ENCODE measurements around the gene OTOGL. TPM values are rescaled to one million over a fixed set of nuclear protein-coding genes. Genes with fewer than 3 reads are reported as not detected.

The OTOGL gene
- total and polyA plus RNA-seq, 4 donors, result 0.09 to 0.71 (median 0.21) TPM

DNA sequence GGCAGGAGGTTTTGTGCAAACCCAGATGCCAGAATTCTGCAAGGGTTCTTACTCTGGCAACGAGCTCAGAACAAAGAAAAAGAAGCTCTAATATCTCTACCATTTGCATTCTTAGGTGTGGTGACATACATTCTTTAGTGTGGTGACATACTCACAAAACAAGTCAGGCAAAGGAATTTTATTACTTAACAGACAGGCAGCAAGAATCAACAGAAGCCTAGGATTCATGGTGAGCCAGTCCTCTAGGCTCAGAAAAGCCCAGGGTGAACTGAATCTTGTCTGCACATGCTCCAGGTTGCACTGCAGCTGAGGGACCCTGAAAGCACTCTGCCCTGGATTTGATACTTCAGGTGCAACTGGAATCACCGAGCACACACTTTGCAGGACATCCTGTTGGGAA, 222.3 kb downstream of the OTOGL start:
- WGBS, 2 donors, result 35 to 57% methylated on average over 2 of the region's 2 CpGs
- ATAC-seq (ENCODE audit: insufficient read depth, low FRiP score) (no peak), DNase-seq (peak in 1 of 3 donors; percentile 6)
- no peak overlapping the region for H3K4me3 ChIP-seq
- H3K36me3 ChIP-seq (ENCODE audit: control insufficient read depth in 4 of 4, insufficient read depth in 4 of 4, low read length in 4 of 4), result no peaks in the 10 kb centered on the region
- no peaks in the 10 kb centered on the region for H3K9me3 ChIP-seq (ENCODE audit: control insufficient read depth in 4 of 4, insufficient read depth in 3 of 4, low read length in 3 of 4)
- TF ChIP-seq, protein P1, sequence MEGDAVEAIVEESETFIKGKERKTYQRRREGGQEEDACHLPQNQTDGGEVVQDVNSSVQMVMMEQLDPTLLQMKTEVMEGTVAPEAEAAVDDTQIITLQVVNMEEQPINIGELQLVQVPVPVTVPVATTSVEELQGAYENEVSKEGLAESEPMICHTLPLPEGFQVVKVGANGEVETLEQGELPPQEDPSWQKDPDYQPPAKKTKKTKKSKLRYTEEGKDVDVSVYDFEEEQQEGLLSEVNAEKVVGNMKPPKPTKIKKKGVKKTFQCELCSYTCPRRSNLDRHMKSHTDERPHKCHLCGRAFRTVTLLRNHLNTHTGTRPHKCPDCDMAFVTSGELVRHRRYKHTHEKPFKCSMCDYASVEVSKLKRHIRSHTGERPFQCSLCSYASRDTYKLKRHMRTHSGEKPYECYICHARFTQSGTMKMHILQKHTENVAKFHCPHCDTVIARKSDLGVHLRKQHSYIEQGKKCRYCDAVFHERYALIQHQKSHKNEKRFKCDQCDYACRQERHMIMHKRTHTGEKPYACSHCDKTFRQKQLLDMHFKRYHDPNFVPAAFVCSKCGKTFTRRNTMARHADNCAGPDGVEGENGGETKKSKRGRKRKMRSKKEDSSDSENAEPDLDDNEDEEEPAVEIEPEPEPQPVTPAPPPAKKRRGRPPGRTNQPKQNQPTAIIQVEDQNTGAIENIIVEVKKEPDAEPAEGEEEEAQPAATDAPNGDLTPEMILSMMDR (IDR thresholded peaks at IDR 0.05; ENCODE audit: control extremely low read depth, extremely low read depth), result no peak
- no peaks in the 10 kb centered on the region for H3K4me1 ChIP-seq (ENCODE audit: control insufficient read depth in 5 of 5, insufficient read depth in 5 of 5, low read length in 5 of 5)
- no peak overlapping the region for H3K27ac ChIP-seq (ENCODE audit: low read depth in 1 of 2, low read length in 1 of 2)
- H3K9ac ChIP-seq (ENCODE audit: insufficient read depth in 1 of 2, low read length in 2 of 2), result no peak overlapping the region
- H3K27me3 ChIP-seq (ENCODE audit: control insufficient read depth in 3 of 3, insufficient read depth in 3 of 3, low read length in 2 of 3), result no peaks in the 10 kb centered on the region

DNA sequence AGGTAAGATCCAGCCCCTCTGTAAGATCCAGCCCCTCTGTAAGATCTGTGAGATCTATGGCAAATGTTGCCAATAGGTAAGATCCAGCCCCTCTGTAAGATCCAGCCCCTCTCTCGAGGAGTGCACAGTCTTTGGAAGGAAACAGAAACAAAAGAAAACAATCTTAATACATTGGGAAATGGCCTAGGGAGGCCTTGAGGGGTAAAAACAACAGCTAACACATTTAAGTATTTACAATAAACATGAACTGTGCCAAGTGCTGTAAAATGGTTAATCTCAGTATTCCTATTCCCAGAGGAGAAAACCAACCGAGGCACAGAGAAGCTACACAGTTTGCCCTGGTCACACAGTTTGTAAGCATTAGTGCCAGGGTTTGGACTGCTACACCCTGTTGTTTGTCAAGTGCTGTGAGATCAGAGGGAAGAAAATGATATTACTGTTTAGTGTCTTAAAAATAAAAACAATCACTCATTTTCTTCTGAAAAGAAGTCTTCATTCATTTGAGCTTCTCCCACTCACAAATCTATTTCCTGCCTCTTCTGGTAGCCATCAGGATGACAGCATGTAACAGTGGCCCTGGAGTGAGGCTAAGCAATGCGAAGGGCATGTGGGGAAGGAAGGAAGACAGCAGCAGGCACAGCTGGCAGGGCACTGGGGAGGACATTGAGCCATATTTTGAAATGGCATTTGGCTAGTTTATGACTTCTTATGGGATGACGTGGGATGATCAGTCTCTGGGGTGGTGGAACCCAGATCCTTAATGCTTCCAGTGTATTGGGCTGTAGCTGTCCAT, 226.0 kb downstream of the OTOGL start:
- Histone ChIP-seq H3K9me3 (ENCODE audit: control insufficient read depth in 4 of 4, insufficient read depth in 3 of 4, low read length in 3 of 4) (no peaks in the 10 kb centered on the region), H3K4me3 (no peak overlapping the region), H3K4me1 (ENCODE audit: control insufficient read depth in 5 of 5, insufficient read depth in 5 of 5, low read length in 5 of 5) (no peaks in the 10 kb centered on the region), H3K36me3 (ENCODE audit: control insufficient read depth in 4 of 4, insufficient read depth in 4 of 4, low read length in 4 of 4) (no peaks in the 10 kb centered on the region), H3K9ac (ENCODE audit: insufficient read depth in 1 of 2, low read length in 2 of 2) (no peak overlapping the region), H3K27ac (ENCODE audit: low read depth in 1 of 2, low read length in 1 of 2) (no peak overlapping the region), H3K27me3 (ENCODE audit: control insufficient read depth in 3 of 3, insufficient read depth in 3 of 3, low read length in 2 of 3) (no peaks in the 10 kb centered on the region)
- WGBS, 2 donors, result 66 to 77% methylated on average over 4 of the region's 4 CpGs
- ATAC-seq (ENCODE audit: insufficient read depth, low FRiP score) (no peak), DNase-seq (peak in 2 of 3 donors; percentile 25 to 49)
- TF ChIP-seq, protein P1 (IDR thresholded peaks at IDR 0.05; ENCODE audit: control extremely low read depth, extremely low read depth), result no peak

DNA sequence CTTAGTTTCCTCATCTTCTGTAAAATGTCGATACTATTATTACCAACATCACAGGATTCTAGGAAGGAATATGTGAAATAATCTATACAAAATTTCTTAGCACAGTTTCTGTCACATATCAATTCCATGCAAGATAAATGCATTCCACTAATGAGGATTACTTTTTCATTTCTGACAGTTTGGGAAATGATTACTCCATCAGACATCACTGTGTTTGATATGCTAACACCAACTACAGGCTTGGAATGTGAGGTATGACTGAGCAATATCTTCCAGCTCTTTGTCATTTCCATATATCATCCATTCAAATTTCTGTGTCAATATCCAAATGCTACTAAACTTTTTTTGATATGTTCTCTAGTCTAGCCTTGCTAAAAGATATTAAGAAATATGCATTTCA, 233.5 kb downstream of the OTOGL start:
- ATAC-seq (ENCODE audit: insufficient read depth, low FRiP score) (no peak), DNase-seq (no peak)
- H3K9me3 ChIP-seq (ENCODE audit: control insufficient read depth in 4 of 4, insufficient read depth in 3 of 4, low read length in 3 of 4), result no peaks in the 10 kb centered on the region
- no peak overlapping the region for H3K27ac ChIP-seq (ENCODE audit: low read depth in 1 of 2, low read length in 1 of 2)
- no peaks in the 10 kb centered on the region for H3K27me3 ChIP-seq (ENCODE audit: control insufficient read depth in 3 of 3, insufficient read depth in 3 of 3, low read length in 2 of 3)
- TF ChIP-seq, protein P1 (IDR thresholded peaks at IDR 0.05; ENCODE audit: control extremely low read depth, extremely low read depth), result no peak
- no peaks in the 10 kb centered on the region for H3K4me1 ChIP-seq (ENCODE audit: control insufficient read depth in 5 of 5, insufficient read depth in 5 of 5, low read length in 5 of 5)
- H3K36me3 ChIP-seq (ENCODE audit: control insufficient read depth in 4 of 4, insufficient read depth in 4 of 4, low read length in 4 of 4), result no peaks in the 10 kb centered on the region
- H3K9ac ChIP-seq (ENCODE audit: insufficient read depth in 1 of 2, low read length in 2 of 2), result no peak overlapping the region
- 88 to 95% methylated on average over 1 of the region's 1 CpG for WGBS, 2 donors
- no peak overlapping the region for H3K4me3 ChIP-seq
